GM21786 (cell line): ENCODE measurements around the gene BCAS4.
A peak's percentile ranks its signal among the peaks of the same experiment; 100 is the strongest.

Experiments used
- ATAC-seq: cut with Tn5 transposase; IDR thresholded peaks from one replicate; pipeline ENCODE4 v1.9.1; 2021; ENCODE audit not compliant: unreplicated experiment

The BCAS4 gene

GRCh38 chr20:50821257-50821921 is 26.5 kb downstream of the BCAS4 start:
- no peak for ATAC-seq

GRCh38 chr20:50821994-50822393 is 27.1 kb downstream of the BCAS4 start:
- ATAC-seq: peak; percentile 30

DNA sequence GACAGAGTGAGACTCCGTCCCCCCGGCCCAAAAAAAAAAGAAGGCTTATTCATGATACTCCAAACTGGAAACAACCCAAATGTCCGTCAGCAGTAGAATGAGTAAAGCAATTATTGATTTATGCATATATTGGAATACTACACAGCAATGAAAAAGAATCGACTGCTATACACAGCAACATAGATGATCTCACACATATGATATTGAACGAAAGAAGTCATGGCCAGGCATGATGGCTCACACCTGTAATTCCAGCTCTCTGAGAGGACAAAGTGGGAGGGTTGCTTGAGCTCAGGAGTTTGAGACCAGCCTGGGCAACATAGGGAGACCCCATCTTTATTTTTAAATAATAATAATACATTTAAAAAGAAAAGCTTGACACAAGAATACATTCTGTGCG is 28.5 kb downstream of the BCAS4 start:
- ATAC-seq: no peak

- no peak for ATAC-seq
These were observed 29.3 kb downstream of the BCAS4 start for GRCh38 chr20:50824137-50824536.

DNA sequence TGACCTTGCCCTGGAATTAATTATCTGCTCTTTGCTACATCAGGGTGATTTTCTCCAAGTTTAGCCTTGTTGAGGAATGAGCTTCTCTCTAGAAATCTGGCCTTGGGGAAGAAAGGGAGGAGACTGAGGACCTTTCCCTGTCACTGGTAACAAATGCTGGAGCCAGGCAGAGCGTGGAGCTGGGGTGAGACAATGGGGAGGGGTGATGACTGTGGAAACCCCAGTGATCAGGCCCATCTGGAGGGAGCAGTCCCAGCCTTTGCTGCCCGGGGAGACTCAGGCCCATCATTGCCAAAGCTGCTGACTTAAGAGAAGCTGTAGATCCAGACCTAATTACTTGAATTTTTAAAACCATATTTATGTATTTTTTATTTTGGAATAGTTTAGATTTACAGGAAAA is 31.3 kb downstream of the BCAS4 start:
- no peak for ATAC-seq

DNA sequence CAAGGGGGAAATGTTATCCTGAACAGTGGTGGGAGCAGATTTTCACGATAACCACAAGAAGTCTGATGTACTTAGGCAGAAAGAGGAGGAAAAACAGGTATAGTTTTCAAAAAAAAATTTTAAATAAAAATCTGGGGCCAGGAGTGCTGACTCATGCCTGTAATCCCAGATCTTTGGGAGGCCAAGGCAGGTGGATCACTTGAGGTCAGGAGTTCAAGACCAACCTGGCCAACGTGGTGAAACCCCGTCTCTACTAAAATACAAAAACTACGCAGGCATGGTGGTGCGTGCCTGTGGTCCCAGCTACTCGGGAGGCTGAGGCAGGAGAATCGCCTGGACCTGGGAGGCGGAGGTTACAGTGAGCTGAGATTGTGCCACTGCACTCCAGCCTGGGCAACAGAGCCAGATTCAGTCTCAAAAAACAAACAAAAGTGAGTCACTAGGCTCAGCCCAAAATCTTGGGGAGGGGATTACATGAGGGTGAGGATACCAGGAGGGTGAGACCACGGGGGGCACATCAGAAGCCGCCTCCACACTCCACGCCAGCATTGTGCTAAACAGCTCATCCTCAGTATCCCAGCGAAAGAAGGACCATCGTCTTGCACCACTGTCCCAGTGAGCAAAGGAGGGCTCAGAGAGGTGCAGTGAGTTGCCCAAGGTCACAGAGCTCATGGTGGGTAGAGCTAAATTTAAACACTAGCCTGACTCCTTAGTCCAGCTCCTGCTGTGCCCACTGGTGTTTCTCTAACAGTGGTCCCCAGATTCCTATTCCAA is 33.7 kb downstream of the BCAS4 start:
- ATAC-seq: no peak

DNA sequence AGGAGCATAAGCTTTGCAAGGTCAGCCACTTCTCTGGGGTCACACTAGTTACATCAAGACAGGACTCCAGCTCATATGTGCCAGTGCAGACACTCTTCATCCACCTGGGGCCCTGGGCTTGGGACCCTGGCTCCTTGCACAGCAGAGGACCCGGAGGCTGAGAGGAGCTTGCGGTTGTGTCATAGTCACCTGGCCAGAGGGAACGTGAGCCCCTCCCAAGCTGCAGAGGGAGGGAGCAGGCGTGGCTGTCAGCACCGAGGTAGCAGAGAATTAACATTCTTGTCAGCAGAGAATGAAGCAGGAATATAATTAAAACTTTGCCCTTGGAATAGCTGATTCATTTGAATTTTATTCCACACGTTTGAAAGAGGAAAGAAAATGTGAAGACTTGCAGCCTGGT is 36.8 kb downstream of the BCAS4 start:
- ATAC-seq: no peak

DNA sequence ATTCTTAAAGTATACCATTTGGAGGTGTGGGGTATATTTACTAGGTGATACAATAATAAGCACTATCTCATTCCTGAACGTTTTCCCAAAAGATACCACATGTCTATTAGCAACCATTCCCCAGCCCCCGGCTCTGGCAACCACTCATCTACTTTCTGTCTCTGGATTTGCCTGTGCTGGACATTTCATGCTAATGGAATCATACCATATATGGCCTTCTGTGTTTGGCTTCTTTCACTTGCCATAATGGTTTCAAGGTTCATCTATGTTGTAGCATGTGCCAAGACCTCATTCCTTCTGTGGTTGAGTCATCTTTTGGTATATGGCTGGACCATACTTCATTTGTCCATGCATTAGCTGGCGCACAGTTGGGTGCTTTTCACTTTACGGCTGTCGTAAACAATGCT is 39.7 kb downstream of the BCAS4 start:
- ATAC-seq: no peak

DNA sequence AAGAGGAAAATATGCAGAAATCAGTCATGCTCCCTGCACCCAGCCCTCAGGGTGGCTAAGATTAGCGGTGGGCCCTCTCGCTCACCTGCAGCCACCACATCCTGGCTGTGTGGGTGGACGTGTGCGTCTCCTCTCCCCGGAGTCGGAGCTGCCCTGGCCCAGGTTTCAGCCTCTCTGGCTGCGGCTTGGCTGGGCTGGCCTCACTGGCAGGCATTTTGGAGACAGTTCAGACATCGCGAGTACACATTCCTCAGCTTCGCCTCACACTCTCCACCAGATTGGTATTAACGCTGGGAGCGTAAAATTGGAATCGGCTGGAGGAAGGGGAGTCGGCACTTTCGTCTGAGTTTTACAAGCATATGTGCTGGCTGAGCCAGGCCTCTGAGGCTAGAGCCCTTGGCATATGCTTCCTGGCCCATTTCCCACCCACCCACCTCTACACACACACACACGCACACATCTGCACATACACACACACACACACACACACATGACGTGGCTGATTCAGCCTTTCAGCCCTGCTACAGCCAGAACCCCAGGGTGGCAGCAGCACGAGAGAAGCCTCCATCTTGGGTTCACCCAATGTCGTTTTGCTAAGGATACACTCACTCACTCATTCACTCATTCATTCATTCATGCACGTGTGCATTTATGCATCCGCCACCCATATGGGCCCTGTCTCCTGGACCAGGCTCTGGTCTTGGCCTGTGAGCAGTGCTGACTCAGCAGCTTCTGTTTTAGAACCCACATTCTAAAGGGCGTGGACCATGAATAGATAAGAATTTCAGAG is 42.9 kb downstream of the BCAS4 start:
- no peak for ATAC-seq

DNA sequence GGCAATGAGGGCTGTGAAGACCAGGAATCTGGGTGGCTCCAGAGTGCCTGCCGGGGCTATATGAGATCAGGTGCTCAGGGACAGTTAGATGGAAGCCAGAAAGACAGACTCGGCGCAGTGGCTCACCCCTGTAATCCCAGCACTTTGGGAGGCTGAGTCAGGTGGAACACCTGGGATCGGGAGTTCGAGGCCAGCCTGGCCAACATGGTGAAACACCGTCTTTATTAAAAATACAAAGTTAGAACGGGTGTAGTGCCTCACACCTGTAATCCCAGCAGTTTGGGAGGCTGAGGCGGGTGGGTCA is 43.4 kb downstream of the BCAS4 start:
- no peak for ATAC-seq

GRCh38 chr20:50838707-50839385 is 44.0 kb downstream of the BCAS4 start:
- ATAC-seq: no peak

DNA sequence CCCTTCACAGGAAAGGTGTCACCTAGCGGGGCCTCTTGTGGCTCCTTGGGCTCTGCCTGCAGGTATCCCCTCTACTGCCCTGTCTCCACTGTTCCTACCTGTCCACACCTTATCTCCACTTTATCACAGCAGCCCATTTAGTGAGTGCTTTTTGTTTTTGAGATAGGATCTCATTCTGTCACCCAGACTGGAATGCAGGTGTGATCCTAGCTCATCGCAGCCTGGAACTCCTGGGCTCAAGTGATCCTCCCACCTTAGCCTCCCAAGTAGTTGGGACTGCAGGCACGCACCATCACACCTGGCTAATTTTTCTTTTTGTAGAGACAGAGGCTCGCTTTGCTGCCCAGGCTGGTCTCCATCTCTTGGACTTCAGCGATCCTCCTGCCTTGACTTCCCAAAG is 48.0 kb downstream of the BCAS4 start:
- no peak for ATAC-seq

- ATAC-seq: no peak
These were observed 48.7 kb downstream of the BCAS4 start for GRCh38 chr20:50843331-50844276.

DNA sequence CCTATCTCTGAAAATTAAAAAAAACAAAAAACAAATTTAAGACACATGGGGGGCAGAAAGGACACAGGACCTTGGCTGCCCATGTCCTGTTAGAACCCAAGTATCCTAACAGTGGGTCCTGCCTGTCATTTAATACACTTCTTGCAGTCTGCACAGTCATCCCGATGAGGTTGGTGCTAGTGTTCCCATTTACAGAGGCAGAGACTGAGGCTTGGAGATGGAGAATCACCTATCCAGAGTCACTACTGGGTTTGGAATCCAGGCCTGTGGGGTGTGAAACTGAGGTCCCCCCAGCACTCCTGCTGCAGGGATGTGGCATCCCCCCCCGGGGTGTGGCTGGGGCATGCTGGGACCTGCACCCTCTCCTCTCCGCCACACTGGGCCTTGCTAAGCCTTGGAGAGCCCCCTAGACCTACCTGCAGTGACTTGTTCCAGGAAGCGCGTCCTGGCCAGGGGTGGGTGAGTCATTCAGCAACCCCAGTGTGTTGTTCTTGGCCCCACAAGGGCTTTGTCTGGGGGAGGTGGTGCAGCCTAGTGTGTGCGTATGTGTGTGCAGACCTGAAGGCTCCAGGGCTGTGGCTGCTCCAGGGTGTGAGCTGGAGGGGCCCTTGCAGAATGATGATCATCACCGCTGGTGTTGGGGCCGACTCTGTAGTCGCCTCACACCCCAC is 49.7 kb downstream of the BCAS4 start:
- peak; percentile 92 for ATAC-seq

GRCh38 chr20:50845566-50846215 is 50.8 kb downstream of the BCAS4 start:
- ATAC-seq: no peak

GRCh38 chr20:50848341-50848808 is 53.5 kb downstream of the BCAS4 start:
- no peak for ATAC-seq

DNA sequence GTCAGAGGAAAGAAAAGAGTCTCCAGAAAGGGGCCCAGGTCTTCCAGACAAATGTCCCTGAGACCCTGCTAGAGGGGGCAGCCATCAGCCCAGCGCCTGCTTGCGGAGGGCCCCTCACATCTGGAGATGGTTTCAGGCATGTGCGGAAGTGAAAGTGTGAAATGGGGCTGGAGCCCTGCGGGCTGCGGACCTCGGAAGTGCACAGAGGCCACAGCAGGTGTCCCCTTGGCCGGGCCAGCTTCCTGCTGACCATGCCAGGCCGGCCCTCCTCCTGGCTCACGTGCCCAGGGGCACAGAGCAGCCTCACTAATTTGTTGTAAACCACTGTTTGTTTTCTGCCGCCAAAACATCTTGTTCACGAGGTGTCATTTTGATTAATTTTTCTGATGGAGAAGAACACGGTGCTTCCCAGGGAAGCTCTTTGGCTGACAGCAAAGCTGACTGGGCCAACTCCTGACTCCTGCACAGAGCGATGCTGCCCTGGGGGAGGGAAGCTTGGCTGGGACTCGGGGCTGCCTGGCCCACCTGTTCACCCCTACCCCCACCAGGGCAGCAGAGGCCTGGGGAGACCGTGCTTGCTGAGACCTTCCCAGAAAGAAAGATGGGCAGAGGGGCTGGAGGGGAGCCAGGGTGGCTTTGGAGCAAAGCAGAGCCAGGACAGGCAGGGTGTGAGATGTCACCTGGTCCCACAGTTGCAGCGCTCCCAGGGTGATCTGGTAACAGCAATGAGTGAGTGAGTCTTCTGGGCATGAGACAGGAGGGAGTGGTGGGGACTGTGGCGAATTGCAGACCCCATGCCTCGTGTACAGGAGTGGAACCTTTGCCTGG is 54.2 kb downstream of the BCAS4 start:
- peak; percentile 31 for ATAC-seq

- ATAC-seq: no peak
These were observed 55.9 kb downstream of the BCAS4 start for GRCh38 chr20:50850721-50851286.
